Activated CD4-positive, alpha-beta memory T cell treated with anti-CD3 and anti-CD28 coated beads, Interleukin-2, amount 10 ng/mL, durations not matched to agents 7 days and 5 days (primary cell): ENCODE results near the gene SVOPL. TPM values are rescaled to one million over a fixed set of nuclear protein-coding genes. Genes with fewer than 3 reads are reported as not detected.
A peak's percentile ranks its signal among the peaks of the same experiment; 100 is the strongest.
"Not testable (repeated sequence)": the region's sequence is repeated elsewhere in the genome, so short reads cannot be mapped to it uniquely, and the experiment has no call there.

Experiments used
- CTCF ChIA-PET: fragments of 350-600 bp; sonication (Branson Sonifier 250); formaldehyde crosslinking; loops from one replicate; lab custom pipeline; 2021; ENCODE audit warnings: antibody characterized with exemption, inconsistent platforms; lab: Charles Lee
- POLR2A ChIA-PET: fragments of 350-600 bp; sonication (Branson Sonifier 250); formaldehyde crosslinking; loops from one replicate; lab custom pipeline; 2021; ENCODE audit warnings: antibody characterized with exemption; lab: Charles Lee
- DNase-seq: peaks from one replicate; pipeline ENCODE4 v3.0.0-alpha.2; 2020
- H3K27ac Mint-ChIP-seq: one replicate; pipeline ENCODE4 v1.8.0; 2021; ENCODE audit warnings: mild to moderate bottlenecking, mixed read lengths
- H3K27me3 Mint-ChIP-seq: one replicate; pipeline ENCODE4 v1.8.0; 2021; ENCODE audit warnings: mixed read lengths
- H3K36me3 Mint-ChIP-seq: one replicate; pipeline ENCODE4 v1.8.0; 2021; ENCODE audit warnings: low read depth, mixed read lengths
- H3K4me1 Mint-ChIP-seq: one replicate; pipeline ENCODE4 v1.8.0; 2021; ENCODE audit warnings: mixed read lengths
- H3K4me3 Mint-ChIP-seq: one replicate; pipeline ENCODE4 v1.8.0; 2021; ENCODE audit warnings: mild to moderate bottlenecking, mixed read lengths
- H3K9me3 Mint-ChIP-seq: one replicate; pipeline ENCODE4 v1.8.0; 2021; ENCODE audit warnings: mixed read lengths
- total RNA-seq, 2 experiments: library from RNA; stranded (reverse); gene quantifications; one replicate each; pipeline ENCODE4 v1.2.3, GENCODE V29; 2021

The SVOPL gene
- total RNA-seq, 2 experiments from 2014 or later: not detected

- H3K36me3 Mint-ChIP-seq: no peaks in the 10 kb centered on the region
- CTCF ChIA-PET: no interaction called here
- no peak for DNase-seq
Observed at GRCh38 chr7:138697535-138698182, 3.5 kb downstream of the SVOPL start.

GRCh38 chr7:138695776-138696175 is 5.4 kb downstream of the SVOPL start:
- H3K9me3 Mint-ChIP-seq, H3K27me3 Mint-ChIP-seq, H3K36me3 Mint-ChIP-seq, H3K4me1 Mint-ChIP-seq, H3K4me3 Mint-ChIP-seq, DNase-seq, H3K27ac Mint-ChIP-seq, CTCF ChIA-PET: not testable (repeated sequence)
- POLR2A ChIA-PET: interaction anchor here (0.8 kb wide), 1 partner anchor 9 kb away, joined by 3 read pairs; no protein-coding TSS in a partner anchor

More at GRCh38 chr7:138697535-138698182, 3.5 kb downstream of the SVOPL start:
- no peaks in the 10 kb centered on the region for H3K9me3 Mint-ChIP-seq
- no peak overlapping the region for H3K27ac Mint-ChIP-seq
- no peaks in the 10 kb centered on the region for H3K4me1 Mint-ChIP-seq
- no peak overlapping the region for H3K4me3 Mint-ChIP-seq
- POLR2A ChIA-PET: no interaction called here
- peaks cover 5% of the 10 kb centered on the region for H3K27me3 Mint-ChIP-seq

GRCh38 chr7:138695106-138695505 is 6.1 kb downstream of the SVOPL start:
- no peak overlapping the region for H3K4me3 Mint-ChIP-seq
- no peaks in the 10 kb centered on the region for H3K36me3 Mint-ChIP-seq
- POLR2A ChIA-PET: no interaction called here
- no peaks in the 10 kb centered on the region for H3K4me1 Mint-ChIP-seq
- no peaks in the 10 kb centered on the region for H3K9me3 Mint-ChIP-seq
- no peak overlapping the region for H3K27ac Mint-ChIP-seq
- DNase-seq: no peak
- H3K27me3 Mint-ChIP-seq: peaks cover 7% of the 10 kb centered on the region
- CTCF ChIA-PET: no interaction called here

GRCh38 chr7:138691178-138691577 is 10.0 kb downstream of the SVOPL start:
- POLR2A ChIA-PET: no interaction called here
- Mint-ChIP-seq H3K27ac (no peak overlapping the region), H3K27me3 (peaks cover 5% of the 10 kb centered on the region), H3K4me1 (no peaks in the 10 kb centered on the region), H3K36me3 (no peaks in the 10 kb centered on the region), H3K4me3 (no peak overlapping the region), H3K9me3 (peaks cover 2% of the 10 kb centered on the region)
- DNase-seq: no peak
- CTCF ChIA-PET: no interaction called here

- H3K9me3 Mint-ChIP-seq: peaks cover 2% of the 10 kb centered on the region
- H3K36me3 Mint-ChIP-seq: no peaks in the 10 kb centered on the region
- ChIA-PET POLR2A (no interaction called here), CTCF (no interaction called here)
- no peak for DNase-seq
- no peak overlapping the region for H3K27ac Mint-ChIP-seq
- H3K4me1 Mint-ChIP-seq: no peaks in the 10 kb centered on the region
- peaks cover 5% of the 10 kb centered on the region for H3K27me3 Mint-ChIP-seq
- H3K4me3 Mint-ChIP-seq: no peak overlapping the region
Observed at GRCh38 chr7:138690495-138690894, 10.7 kb downstream of the SVOPL start.

- POLR2A ChIA-PET, DNase-seq, H3K4me3 Mint-ChIP-seq, H3K4me1 Mint-ChIP-seq, H3K27ac Mint-ChIP-seq, H3K9me3 Mint-ChIP-seq, H3K27me3 Mint-ChIP-seq, CTCF ChIA-PET, H3K36me3 Mint-ChIP-seq: not testable (repeated sequence)
Observed at GRCh38 chr7:138688037-138688436, 13.1 kb downstream of the SVOPL start.

GRCh38 chr7:138684340-138684739 is 16.8 kb downstream of the SVOPL start:
- Mint-ChIP-seq H3K4me1 (no peaks in the 10 kb centered on the region), H3K4me3 (no peak overlapping the region), H3K27ac (no peak overlapping the region), H3K36me3 (no peaks in the 10 kb centered on the region), H3K27me3 (peaks cover 8% of the 10 kb centered on the region), H3K9me3 (peaks cover 2% of the 10 kb centered on the region)
- ChIA-PET CTCF (no interaction called here), POLR2A (no interaction called here)
- no peak for DNase-seq

GRCh38 chr7:138679793-138680192 is 21.4 kb downstream of the SVOPL start:
- POLR2A ChIA-PET: no interaction called here
- Mint-ChIP-seq H3K27ac (no peak overlapping the region), H3K27me3 (peaks cover 9% of the 10 kb centered on the region), H3K36me3 (no peaks in the 10 kb centered on the region), H3K4me3 (no peak overlapping the region), H3K9me3 (no peaks in the 10 kb centered on the region), H3K4me1 (no peaks in the 10 kb centered on the region)
- CTCF ChIA-PET: no interaction called here
- DNase-seq: no peak

- H3K9me3 Mint-ChIP-seq: peaks cover 16% of the 10 kb centered on the region
- ChIA-PET CTCF (no interaction called here), POLR2A (no interaction called here)
- DNase-seq: no peak
- H3K36me3 Mint-ChIP-seq: peaks cover 6% of the 10 kb centered on the region
- H3K4me3 Mint-ChIP-seq: no peak overlapping the region
- no peak overlapping the region for H3K27ac Mint-ChIP-seq
- H3K27me3 Mint-ChIP-seq: peaks cover 17% of the 10 kb centered on the region
- H3K4me1 Mint-ChIP-seq: peaks cover 32% of the 10 kb centered on the region
Observed at GRCh38 chr7:138670594-138670993, 30.6 kb downstream of the SVOPL start.

GRCh38 chr7:138669364-138669763 is 31.8 kb downstream of the SVOPL start:
- no peak overlapping the region for H3K27ac Mint-ChIP-seq
- peaks cover 25% of the 10 kb centered on the region for H3K27me3 Mint-ChIP-seq
- peaks cover 6% of the 10 kb centered on the region for H3K36me3 Mint-ChIP-seq
- ChIA-PET POLR2A (no interaction called here), CTCF (no interaction called here)
- H3K4me3 Mint-ChIP-seq: no peak overlapping the region
- peaks cover 16% of the 10 kb centered on the region for H3K9me3 Mint-ChIP-seq
- peaks cover 35% of the 10 kb centered on the region for H3K4me1 Mint-ChIP-seq
- DNase-seq: no peak

GRCh38 chr7:138668946-138669345 is 32.2 kb downstream of the SVOPL start:
- peaks cover 36% of the 10 kb centered on the region for H3K4me1 Mint-ChIP-seq
- peaks cover 6% of the 10 kb centered on the region for H3K36me3 Mint-ChIP-seq
- H3K9me3 Mint-ChIP-seq: peaks cover 16% of the 10 kb centered on the region
- POLR2A ChIA-PET: no interaction called here
- no peak for DNase-seq
- CTCF ChIA-PET: no interaction called here
- peaks cover 29% of the 10 kb centered on the region for H3K27me3 Mint-ChIP-seq
- H3K27ac Mint-ChIP-seq: no peak overlapping the region
- H3K4me3 Mint-ChIP-seq: no peak overlapping the region

- Mint-ChIP-seq H3K4me3 (no peak overlapping the region), H3K9me3 (peaks cover 16% of the 10 kb centered on the region), H3K36me3 (peaks cover 6% of the 10 kb centered on the region), H3K4me1 (peaks cover 38% of the 10 kb centered on the region), H3K27ac (no peak overlapping the region), H3K27me3 (peaks cover 35% of the 10 kb centered on the region)
- ChIA-PET CTCF (no interaction called here), POLR2A (no interaction called here)
- DNase-seq: no peak
Observed at GRCh38 chr7:138668229-138668596, 32.9 kb downstream of the SVOPL start.

- Mint-ChIP-seq H3K4me1 (peaks cover 38% of the 10 kb centered on the region), H3K27me3 (peaks cover 39% of the 10 kb centered on the region), H3K9me3 (peaks cover 16% of the 10 kb centered on the region), H3K36me3 (peaks cover 6% of the 10 kb centered on the region), H3K27ac (no peak overlapping the region), H3K4me3 (no peak overlapping the region)
- peak; percentile 17 for DNase-seq
- ChIA-PET POLR2A (no interaction called here), CTCF (no interaction called here)
Observed at GRCh38 chr7:138667535-138668228, 33.5 kb downstream of the SVOPL start.

- CTCF ChIA-PET: interaction anchor here (1.9 kb wide), 1 partner anchor 72 kb away, joined by 7 read pairs; no protein-coding TSS in a partner anchor
- Mint-ChIP-seq H3K9me3 (peaks cover 13% of the 10 kb centered on the region), H3K4me1 (peaks cover 38% of the 10 kb centered on the region), H3K36me3 (peaks cover 6% of the 10 kb centered on the region), H3K27ac (no peak overlapping the region), H3K4me3 (no peak overlapping the region), H3K27me3 (peaks cover 48% of the 10 kb centered on the region)
- POLR2A ChIA-PET: no interaction called here
- no peak for DNase-seq
Observed at GRCh38 chr7:138666385-138666784, 34.8 kb downstream of the SVOPL start.
